ENCODE measurements around the gene PPP3CA. TPM values are rescaled to one million over a fixed set of nuclear protein-coding genes. Genes with fewer than 3 reads are reported as not detected.

Gene PPP3CA
- total RNA-seq, 2 donors from 2014 or later: 36.6 to 39.2 TPM

- DNase-seq: no peak
- peaks cover 6% of the 10 kb centered on the region for H3K4me1 ChIP-seq (ENCODE audit: control insufficient read depth, insufficient read depth, low read length)
- Mint-ChIP-seq H3K36me3 (ENCODE audit: low read depth) (no peaks in the 10 kb centered on the region), H3K9me3 (no peaks in the 10 kb centered on the region), H3K4me1 (peaks cover 32% of the 10 kb centered on the region), H3K27me3 (ENCODE audit: insufficient read depth) (no peaks in the 10 kb centered on the region), H3K4me3 (no peak overlapping the region), H3K27ac (no peak overlapping the region)
- no peaks in the 10 kb centered on the region for H3K9me3 ChIP-seq (ENCODE audit: control insufficient read depth, low read length)
- no peaks in the 10 kb centered on the region for H3K27me3 ChIP-seq (ENCODE audit: control insufficient read depth, insufficient read depth, low read length, poor library complexity, severe bottlenecking)
- 89 to 94% methylated on average over 3 of the region's 3 CpGs for WGBS, 2 experiments (ENCODE audit: insufficient coverage in 1 of 2, insufficient read length in 1 of 2)
- H3K4me3 ChIP-seq (ENCODE audit: low read length): no peak overlapping the region
- no peak for TF ChIP-seq CTCF (conservative IDR thresholded peaks at IDR 0.05)
- no peaks in the 10 kb centered on the region for H3K36me3 ChIP-seq (ENCODE audit: control insufficient read depth, insufficient read depth, low read length)
- H3K9ac ChIP-seq (ENCODE audit: extremely low read depth, low read length, poor library complexity, severe bottlenecking): no peak overlapping the region
- H3K27ac ChIP-seq (ENCODE audit: low read depth, low read length): no peak overlapping the region
Observed at GRCh38 chr4:100985576-100985975, 361.8 kb downstream of the PPP3CA start.

GRCh38 chr4:100984901-100985300 lies 362.4 kb downstream of the PPP3CA start:
- Mint-ChIP-seq H3K36me3 (ENCODE audit: low read depth) (no peaks in the 10 kb centered on the region), H3K27me3 (ENCODE audit: insufficient read depth) (no peaks in the 10 kb centered on the region), H3K4me1 (peaks cover 32% of the 10 kb centered on the region), H3K27ac (no peak overlapping the region), H3K9me3 (no peaks in the 10 kb centered on the region), H3K4me3 (no peak overlapping the region)
- TF ChIP-seq CTCF (conservative IDR thresholded peaks at IDR 0.05): no peak
- H3K27ac ChIP-seq (ENCODE audit: low read depth, low read length): no peak overlapping the region
- DNase-seq: no peak
- no peaks in the 10 kb centered on the region for H3K9me3 ChIP-seq (ENCODE audit: control insufficient read depth, low read length)
- H3K4me1 ChIP-seq (ENCODE audit: control insufficient read depth, insufficient read depth, low read length): peaks cover 6% of the 10 kb centered on the region
- no peaks in the 10 kb centered on the region for H3K36me3 ChIP-seq (ENCODE audit: control insufficient read depth, insufficient read depth, low read length)
- H3K9ac ChIP-seq (ENCODE audit: extremely low read depth, low read length, poor library complexity, severe bottlenecking): no peak overlapping the region
- H3K27me3 ChIP-seq (ENCODE audit: control insufficient read depth, insufficient read depth, low read length, poor library complexity, severe bottlenecking): no peaks in the 10 kb centered on the region
- H3K4me3 ChIP-seq (ENCODE audit: low read length): no peak overlapping the region

- WGBS, 2 experiments (ENCODE audit: insufficient coverage in 1 of 2, insufficient read length in 1 of 2): 96% methylated on average over 1 of the region's 1 CpG; no CpG with 5 or more reads in 1 of the 2 experiments
- no peaks in the 10 kb centered on the region for H3K36me3 Mint-ChIP-seq (ENCODE audit: low read depth)
- no peak overlapping the region for H3K4me3 ChIP-seq (ENCODE audit: low read length)
- no peaks in the 10 kb centered on the region for H3K36me3 ChIP-seq (ENCODE audit: control insufficient read depth, insufficient read depth, low read length)
- H3K27ac ChIP-seq (ENCODE audit: low read depth, low read length): no peak overlapping the region
- no peaks in the 10 kb centered on the region for H3K27me3 Mint-ChIP-seq (ENCODE audit: insufficient read depth)
- no peak for TF ChIP-seq CTCF (conservative IDR thresholded peaks at IDR 0.05)
- H3K9me3 ChIP-seq (ENCODE audit: control insufficient read depth, low read length): no peaks in the 10 kb centered on the region
- peaks cover 6% of the 10 kb centered on the region for H3K4me1 ChIP-seq (ENCODE audit: control insufficient read depth, insufficient read depth, low read length)
- no peak for DNase-seq
- peaks cover 29% of the 10 kb centered on the region for H3K4me1 Mint-ChIP-seq
- no peak overlapping the region for H3K27ac Mint-ChIP-seq
- H3K4me3 Mint-ChIP-seq: no peak overlapping the region
- H3K9ac ChIP-seq (ENCODE audit: extremely low read depth, low read length, poor library complexity, severe bottlenecking): no peak overlapping the region
- no peaks in the 10 kb centered on the region for H3K27me3 ChIP-seq (ENCODE audit: control insufficient read depth, insufficient read depth, low read length, poor library complexity, severe bottlenecking)
- no peaks in the 10 kb centered on the region for H3K9me3 Mint-ChIP-seq
Observed at GRCh38 chr4:100983426-100983825, 363.9 kb downstream of the PPP3CA start.
